GM19043 (cell line): Measurements from ENCODE around the gene TFAM.
"Not testable (repeated sequence)": the region's sequence is repeated elsewhere in the genome, so short reads cannot be mapped to it uniquely, and the experiment has no call there.

Experiments used
- ATAC-seq: cut with Tn5 transposase; IDR thresholded peaks from one replicate; pipeline ENCODE4 v1.9.1; 2021; ENCODE audit warnings: low read depth; ENCODE audit not compliant: unreplicated experiment

TFAM gene

DNA sequence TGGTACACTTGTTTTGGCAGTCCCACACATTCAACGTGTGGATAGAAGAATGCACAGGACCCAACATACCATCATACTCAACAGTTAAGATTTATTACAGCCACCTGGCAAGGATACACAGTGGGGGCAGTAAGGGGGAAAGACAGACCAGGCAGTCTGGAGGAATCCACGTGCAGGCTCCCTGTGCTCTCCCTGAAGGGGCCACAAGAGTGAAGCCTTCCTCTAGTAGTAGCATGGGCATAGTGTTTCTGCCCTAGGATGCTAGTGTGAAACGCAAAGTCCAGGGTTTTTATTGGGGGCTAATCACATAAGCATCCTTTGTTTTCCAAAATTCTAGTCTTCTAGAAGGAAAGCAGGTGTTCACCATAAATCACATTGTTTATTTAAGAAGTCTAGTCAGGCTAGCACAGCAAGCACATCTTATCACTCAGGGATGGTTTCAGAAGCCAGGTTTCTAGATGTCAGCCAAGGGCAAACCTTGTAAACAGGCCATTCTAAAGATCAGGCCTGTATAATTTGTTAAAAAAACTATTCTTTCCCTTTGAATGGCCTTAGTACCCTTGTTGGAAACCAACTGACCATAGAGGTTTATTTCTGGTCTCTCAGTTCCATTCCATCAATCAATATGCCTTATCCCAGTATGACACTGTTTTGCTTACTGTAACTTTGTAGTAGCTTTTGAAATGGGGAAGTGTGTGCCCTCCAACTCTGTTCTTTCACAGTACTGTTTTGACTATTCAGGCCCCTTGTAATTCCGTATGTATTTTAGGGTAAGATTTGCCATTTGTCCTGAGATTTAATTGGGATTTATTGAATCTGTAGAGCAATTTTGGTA lies 12.4 kb upstream of the TFAM start:
- ATAC-seq, result no peak

DNA sequence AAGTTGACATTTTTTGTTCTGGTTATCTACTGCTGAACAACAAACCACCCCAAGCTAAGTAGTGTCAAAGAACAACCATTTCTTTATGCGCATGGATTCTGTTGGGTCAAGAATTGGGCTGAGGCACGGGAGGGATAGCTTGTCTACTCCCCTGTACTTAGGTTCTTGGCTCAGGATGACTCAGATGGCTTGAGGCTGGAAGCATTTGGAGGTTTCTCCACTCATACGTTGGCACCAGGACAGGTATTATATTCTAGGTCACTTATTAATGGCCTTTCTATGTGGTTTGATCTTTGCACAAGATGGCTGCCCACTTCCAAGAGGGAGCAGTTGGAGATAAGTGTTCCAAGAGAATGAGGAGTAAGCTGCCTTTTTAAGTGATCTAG lies 11.8 kb upstream of the TFAM start:
- no peak for ATAC-seq

DNA sequence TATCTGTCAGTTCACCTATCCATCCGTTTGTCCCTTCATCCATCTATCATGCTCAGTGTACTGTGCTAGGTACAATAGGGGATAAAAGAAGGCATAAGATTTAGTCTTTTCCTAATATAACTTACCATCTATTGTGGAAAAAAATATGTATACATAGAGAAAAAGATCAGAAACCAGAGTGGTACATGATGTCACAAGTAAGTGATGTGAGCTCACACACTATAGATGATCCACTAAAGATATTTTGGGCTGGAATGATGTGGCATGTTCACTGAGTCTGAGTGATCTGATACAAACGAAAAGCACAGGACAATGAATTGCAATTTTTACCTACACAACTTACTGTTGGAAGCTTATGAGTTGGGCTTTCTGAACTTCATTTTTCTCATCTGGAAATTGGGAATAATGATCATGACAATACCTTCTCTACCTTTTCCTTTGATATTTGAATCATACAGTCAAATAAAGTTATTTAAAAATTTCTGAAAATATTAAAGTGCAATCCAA lies 2.7 kb upstream of the TFAM start:
- ATAC-seq, result no peak

DNA sequence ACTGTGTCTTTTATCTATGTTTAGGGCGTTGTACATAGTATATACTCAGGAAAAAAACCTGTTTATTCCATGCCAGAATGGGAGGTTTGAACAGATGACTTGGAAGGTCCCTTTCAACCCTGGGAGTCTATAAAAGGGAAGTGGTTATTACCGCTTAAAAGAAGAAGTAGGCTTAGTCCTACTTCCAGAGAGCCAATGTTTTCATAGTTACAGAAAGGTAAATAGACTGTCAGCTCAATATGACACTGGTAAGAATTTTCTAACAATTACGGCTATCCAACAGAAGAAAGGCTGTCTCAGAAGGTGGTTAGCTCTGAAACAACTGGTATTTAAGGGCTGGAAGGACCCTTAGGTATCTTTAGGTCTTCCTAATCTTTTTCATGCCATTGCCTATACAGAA lies 1.1 kb upstream of the TFAM start:
- peak; percentile 49 for ATAC-seq

DNA sequence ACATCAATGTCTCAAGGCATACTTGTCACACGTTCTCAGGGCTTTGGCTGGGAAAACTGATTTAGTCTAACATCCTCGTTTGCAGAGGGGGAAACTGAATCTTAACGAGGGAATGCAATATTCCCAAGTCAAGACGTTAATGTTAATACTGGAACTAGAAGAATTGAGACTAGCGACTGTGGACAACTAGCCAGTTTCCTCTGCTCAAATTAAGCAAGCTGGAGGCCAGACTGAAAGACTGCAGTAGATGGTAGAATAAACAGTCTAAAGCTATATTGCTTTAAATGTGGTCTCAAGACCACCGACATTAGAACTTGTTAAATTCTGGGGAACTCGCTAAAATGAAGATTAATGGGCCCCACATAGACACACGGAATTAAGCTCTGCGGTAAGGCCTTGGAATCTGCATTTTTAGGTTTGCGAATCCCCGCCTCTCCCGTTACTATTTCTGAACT lies 639 bp upstream of the TFAM start:
- no peak for ATAC-seq

DNA sequence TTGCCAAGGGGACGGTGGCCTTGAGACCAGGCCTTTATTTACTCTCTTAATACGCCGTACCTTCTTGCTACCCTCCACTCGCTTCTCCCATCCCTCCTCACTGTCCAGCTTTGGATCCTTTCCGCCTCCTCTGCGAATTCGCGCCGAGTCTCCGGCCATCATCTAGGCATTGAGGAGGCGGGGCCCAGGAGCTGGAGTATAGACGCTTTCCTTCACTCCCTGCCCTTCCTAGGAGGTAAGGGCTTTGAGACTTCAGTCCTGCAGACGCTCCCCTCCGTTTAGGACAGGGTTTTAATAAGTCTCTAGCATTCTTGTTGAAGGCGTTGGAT lies 538 bp downstream of the TFAM start:
- ATAC-seq, result peak; percentile 7

DNA sequence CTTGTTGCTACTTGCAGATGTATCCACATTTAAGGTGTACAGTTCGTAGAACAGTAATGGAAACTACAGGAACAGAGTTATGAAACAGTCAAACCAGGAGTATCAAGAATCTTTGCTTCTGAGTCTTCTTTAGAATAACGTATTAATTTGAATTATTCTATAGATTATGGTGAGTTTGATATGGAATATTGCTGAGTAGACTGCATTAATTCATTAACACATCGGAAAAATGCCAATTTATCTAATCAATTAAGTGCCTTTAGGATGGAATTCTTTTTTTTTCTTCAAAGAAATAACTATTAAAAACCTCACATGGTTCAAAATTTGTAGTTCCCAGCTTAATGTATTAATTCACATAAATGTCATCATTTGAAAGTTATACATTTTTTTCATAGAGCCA lies 3.8 kb downstream of the TFAM start:
- ATAC-seq, result no peak

DNA sequence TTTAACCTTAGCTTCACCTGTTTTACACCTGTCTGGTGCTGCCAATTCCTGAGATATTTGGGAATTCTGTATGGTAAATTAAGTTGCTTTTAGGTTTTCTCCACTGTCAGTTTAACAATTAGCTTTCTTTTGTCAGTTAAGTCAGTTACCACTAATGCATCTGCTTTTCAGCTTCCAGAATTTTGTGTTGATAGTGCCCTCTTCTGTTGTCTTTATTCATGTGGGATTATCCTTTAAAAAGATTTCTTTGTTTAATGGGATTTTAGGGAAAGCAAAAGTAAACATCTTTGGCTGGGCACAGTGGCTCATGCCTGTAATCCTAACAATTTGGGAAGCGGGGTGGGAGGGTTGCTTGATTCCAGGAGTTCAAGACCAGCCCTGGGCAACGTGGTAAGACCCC lies 8.1 kb downstream of the TFAM start:
- ATAC-seq, result no peak

DNA sequence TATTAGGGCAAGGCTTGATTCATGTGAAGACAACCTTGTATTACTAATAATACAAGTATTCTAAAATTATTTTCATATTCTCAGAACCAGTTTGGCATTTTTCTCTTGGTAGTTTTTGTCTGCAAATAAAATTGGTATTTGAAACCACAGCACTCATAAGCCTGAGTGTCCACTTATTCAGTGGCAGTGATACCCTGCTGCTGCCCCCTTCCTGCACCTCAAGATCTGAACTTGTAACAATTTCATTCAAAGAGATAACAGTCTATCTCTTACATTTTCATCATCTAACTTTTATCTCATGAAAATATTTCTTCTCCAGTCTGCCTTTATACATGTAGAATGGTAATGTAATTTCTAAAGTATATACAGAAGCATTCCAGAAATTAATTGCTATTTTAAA lies 9.3 kb downstream of the TFAM start:
- ATAC-seq, result no peak

DNA sequence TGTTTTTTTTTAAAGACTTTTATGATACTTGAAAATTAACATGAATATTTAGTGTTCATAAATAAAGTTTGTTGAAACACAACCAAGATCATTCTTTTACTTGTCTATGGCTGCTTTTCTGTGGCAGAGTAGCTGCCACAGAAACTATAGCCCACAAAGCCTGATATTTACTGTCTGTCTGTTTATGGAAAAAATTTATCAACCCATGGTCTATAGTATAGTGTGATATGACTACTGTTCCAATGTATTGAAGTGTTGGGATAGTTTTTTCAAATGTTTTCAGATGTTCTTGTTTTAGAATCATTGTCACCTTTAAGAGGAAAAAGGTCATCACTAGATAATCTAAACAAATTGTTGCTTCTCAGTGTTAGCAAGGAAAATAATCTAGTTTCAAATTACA lies 10.8 kb downstream of the TFAM start:
- no peak for ATAC-seq

DNA sequence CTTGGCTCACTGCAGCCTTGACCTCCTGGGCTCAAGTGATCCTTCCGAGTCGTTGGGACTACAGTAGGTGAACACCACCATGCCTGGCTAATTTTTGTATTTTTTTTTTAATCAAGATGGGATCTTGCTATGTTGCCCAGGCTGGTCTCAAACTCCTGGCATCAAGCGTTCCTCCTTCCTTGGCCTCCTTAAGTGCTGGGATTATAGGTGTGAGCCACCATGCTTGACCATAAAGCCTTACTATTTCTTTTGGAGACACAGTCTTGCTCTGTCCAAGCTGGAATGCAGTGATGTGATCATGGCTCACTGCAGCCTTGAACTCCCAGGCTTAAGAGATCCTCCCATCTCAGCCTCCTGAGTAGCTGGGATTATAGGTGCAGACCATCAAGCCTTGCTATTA lies 12.6 kb downstream of the TFAM start:
- no peak for ATAC-seq

DNA sequence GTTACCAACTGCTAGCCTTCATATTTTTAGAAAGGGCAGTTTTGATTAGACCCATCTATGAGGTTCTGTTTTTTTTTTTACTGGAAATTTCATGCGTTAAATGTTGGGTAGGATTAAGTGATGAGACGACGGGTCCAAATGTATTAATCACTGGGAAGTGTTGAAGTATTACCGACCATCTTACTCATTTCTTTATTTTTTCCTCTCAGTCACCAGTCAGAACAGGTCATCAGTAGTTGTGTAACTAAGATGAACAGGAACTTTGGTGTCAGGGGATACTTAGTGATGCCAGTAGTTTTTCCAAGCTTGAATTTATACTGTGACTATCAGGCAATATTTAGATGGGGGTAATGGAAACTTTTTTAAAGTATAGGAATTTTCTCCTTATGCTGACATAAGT lies 14.2 kb downstream of the TFAM start:
- no peak for ATAC-seq

DNA sequence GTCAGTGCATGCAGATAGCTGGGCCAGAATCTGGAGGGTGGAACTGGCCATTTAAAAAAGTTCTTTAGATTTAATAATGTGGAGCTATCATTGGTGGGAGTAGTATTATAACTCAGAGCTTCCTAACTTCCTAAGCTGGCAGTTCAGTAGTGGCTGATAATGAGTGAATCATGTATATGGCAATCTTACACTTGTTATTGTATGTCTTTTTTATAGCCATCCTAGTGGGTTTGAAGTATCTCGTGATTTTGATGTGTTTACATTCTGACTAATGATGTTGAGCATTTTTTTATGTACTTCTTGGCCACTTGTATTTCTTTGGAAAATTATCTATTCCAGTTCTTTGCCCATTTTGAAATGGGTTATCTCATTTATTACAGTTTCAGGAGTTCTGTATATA lies 15.4 kb downstream of the TFAM start:
- no peak for ATAC-seq

DNA sequence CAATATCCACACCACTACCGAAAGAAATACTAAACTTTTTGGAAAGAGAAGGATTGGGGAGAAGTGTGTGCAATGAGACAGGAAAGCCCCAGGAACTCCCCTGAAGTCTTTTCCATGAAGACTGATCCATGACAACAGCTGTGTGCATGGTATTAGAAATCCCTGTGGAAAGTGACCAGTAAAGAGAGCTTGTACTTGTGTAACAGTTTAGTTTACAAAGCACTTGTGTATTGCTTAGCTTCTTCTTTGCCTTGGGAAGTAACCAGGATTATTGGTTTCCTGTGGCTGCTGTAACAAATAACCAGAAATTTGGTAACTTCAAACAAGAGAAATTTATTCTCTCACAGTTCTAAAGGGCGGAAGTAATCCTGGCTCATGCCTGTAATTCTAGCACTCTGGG lies 18.8 kb downstream of the TFAM start:
- ATAC-seq, result no peak

DNA sequence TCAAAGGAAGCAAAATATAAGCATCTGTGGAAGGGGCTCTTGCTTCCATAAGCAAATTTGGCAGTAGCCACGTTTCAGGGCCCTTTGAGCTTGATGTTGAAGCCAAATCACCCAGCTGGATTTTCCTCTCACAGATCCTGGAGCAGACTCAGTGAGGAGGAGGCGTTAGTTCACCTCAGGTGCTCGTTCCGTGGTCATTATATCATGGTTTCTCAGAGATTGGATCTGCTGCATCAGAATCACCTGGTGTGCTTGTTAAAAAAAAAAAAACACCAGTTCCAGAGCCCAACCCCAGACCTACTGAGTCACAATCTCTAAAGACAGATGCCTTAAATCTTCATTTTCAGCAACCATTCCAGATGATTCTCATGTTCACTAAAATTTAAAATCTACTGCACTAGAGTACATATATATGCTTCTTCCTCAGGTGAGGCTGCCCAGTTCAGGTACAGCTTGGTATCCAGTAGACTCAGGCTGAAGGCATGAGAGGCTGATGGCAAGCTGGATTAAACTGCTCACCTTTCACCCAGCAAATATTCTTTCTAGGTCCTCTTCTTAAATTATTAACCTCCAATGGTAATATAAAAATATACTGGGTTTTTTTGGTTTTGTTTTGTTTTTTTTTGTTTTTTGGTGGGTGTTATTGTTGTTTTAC lies 24.9 kb downstream of the TFAM start:
- no peak for ATAC-seq

DNA sequence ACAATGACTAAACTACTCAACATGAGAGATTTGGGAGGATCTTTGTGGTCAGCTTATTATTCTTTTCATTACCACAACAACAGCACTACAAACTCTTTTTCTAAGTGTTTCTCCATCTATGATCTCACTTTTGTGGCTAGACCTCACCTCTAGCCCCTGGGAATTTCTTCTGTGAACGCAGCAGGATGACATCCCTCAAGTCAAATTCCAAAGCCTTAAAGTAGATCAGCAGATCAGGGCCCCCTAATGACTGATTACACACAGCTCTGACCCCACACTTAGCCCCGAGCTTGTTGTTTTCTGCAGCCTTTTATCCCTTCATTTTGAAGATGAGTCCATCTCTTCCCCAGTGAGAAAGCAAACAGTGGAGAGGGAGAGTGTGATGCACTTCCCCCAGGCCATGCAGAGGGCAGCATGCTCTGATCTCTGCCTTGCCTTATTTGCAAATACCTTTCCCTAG lies 27.3 kb downstream of the TFAM start:
- no peak for ATAC-seq

DNA sequence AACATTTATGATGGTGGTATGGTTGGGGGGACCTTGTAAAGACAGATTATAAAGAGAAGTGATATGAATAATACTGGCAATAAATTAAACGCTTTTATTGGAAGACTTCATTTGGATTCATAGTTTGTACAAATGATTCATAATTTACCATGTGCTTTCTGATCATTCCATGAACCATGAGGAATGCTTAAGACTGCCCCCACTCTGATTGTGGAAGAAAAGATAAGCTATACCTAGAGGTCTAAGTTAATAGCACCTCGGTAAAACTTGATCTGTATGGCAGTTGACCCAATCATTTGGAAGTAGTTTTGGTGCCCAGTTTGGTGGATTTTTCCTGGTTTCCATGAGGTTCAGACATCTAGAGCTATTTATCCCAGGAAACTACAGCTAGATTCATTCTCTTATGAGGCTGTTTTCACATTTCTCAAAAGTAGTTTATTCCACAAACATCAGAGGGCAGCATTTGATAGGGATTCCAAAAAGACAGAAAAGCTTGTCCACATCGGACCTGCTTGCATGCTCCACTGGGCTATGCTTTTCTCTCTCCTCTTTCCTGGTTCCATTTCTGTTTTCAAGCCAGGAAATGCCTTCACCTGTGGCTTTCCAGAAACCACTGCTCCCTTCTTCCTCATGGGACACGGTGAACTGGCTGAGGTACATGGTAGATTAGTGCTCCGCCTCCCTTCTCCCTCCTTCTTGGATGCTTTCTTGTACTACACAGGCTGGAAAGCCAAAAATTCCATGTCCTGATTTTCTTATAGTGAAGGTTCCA lies 29.2 kb downstream of the TFAM start:
- no peak for ATAC-seq

DNA sequence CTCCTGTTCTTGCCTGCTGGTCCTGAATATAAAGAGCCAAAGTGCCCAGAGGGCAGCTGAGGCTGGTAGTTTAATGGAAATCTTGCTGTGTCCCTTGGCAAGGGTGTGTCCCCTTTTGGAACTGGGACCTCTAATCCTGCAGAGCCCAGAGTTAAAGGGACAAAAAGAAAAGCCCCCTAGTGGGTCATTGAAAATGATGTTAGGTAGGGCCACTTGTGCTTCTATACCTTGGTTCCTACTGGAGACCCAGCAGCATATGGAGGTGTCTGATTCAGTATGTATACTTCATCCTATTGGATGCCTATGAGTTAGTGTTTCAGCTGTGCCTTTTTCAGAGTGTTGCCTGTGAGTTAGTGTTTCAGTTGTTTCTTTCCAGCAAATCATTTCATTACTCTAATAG lies 30.5 kb downstream of the TFAM start:
- ATAC-seq, result no peak

DNA sequence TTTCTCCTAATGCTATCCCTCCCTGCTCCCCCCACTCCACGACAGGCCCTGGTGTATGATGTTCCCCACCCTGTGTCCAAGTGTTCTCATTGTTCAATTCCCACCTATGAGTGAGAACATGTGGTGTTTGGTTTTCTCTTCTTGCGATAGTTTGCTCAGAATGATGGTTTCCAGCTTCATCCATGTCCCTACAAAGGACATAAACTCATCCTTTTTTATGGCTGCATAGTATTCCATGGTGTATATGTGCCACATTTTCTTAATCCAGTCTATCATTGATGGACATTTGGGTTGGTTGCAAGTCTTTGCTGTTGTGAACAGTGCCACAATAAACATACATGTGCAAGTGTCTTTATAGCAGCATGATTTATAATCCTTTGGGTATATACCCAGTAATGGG lies 32.7 kb downstream of the TFAM start:
- ATAC-seq, result not testable (repeated sequence)

DNA sequence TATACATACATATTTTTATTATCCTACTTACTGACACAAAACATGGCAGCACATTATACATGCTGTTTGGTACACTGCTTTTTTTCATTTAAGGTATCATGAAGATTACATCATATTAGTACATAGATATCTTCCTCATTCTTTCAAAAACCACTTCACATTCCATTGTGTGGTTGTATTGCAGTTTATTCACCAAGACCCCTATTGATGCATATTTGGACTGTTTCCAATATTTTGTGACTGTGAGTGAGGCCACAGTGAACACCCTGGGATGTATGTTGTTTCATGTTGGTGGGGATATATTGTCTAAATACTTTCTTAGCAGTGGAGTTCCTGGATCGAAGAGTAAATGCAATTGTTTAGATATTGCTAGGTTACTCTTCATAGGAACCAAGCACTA lies 39.0 kb downstream of the TFAM start:
- ATAC-seq, result no peak

DNA sequence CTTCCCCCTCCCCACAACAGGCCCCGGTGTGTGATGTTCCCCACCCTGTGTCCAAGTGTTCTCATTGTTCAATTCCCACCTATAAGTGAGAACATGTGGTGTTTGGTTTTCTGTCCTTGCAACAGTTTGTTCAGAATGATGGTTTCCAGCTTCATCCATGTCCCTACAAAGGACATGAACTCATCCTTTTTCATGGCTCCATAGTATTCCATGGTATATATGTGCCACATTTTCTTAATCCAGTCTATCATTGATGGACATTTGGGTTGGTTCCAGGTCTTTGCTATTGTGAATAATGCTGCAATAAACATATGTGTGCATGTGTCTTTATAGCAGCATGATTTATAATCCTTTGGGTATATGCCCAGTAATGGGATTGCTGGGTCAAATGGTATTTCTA lies 43.2 kb downstream of the TFAM start:
- not testable (repeated sequence) for ATAC-seq
